ENCODE data around the gene CDH4.

Gene CDH4

DNA sequence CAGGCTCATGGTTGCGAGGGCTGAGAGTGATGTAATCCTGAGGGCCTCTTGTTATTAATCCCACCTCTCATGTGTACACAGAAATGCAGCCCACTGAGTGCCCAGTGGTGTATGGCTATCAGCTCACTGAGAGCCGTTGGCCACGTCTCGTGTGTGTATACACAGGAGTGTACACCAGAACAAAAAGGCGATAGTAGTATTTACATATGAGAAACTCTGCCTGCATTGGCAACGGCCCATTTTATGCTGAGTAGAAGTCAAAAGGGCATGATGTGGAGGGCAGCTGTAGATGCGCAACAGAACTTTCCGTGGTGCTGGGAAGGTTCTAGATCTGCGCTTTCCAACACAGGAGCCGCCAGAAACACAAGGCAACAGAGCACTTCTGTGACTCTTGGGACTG is 28.9 kb upstream of the CDH4 start:
- Histone ChIP-seq H3K9me3 (ENCODE audit: control insufficient read depth in 1 of 2, low read length in 2 of 2) (peaks cover under 1 to 3% of the 10 kb centered on the region in 2 donors), H3K27ac (ENCODE audit: low read depth, low read length) (no peak overlapping the region), H3K4me3 (ENCODE audit: low read depth in 1 of 2, low read length in 2 of 2) (no peak overlapping the region), H3K4me1 (ENCODE audit: control insufficient read depth in 1 of 2, insufficient read depth in 2 of 2, low read length in 2 of 2) (no peaks in the 10 kb centered on the region), H3K9ac (ENCODE audit: low read depth in 1 of 2, low read length in 2 of 2) (no peak overlapping the region), H3K27me3 (ENCODE audit: control insufficient read depth in 1 of 2, insufficient read depth in 2 of 2, low read length in 2 of 2) (no peaks in the 10 kb centered on the region), H3K36me3 (ENCODE audit: control insufficient read depth in 1 of 2, insufficient read depth in 2 of 2, low read length in 2 of 2) (no peaks in the 10 kb centered on the region)

DNA sequence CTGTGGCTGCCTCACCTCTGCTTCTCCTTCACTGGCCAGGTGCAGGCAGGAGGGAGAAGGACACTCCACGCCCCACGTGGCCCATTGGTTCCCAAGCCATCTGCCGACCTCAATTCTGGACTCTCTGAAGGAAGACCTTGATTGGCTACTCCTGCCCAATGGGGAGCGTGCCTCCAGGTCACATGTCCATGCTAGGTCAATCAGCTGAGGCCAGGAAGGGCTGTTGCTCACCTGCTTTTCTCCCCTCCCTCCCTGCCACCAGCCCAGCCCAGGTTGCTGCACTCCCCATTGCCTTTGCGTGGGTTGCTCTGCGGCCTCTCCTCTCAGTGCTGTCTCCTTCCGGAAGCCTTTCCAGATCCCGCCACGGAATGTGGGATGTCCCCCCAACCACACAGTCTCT is 21.9 kb upstream of the CDH4 start:
- Histone ChIP-seq H3K9ac (ENCODE audit: low read depth in 1 of 2, low read length in 2 of 2) (no peak overlapping the region), H3K36me3 (ENCODE audit: control insufficient read depth in 1 of 2, insufficient read depth in 2 of 2, low read length in 2 of 2) (no peaks in the 10 kb centered on the region), H3K4me3 (ENCODE audit: low read depth in 1 of 2, low read length in 2 of 2) (no peak overlapping the region), H3K9me3 (ENCODE audit: control insufficient read depth in 1 of 2, low read length in 2 of 2) (peaks cover 8 to 13% of the 10 kb centered on the region in 2 donors), H3K4me1 (ENCODE audit: control insufficient read depth in 1 of 2, insufficient read depth in 2 of 2, low read length in 2 of 2) (no peaks in the 10 kb centered on the region), H3K27me3 (ENCODE audit: control insufficient read depth in 1 of 2, insufficient read depth in 2 of 2, low read length in 2 of 2) (no peaks in the 10 kb centered on the region), H3K27ac (ENCODE audit: low read depth, low read length) (no peak overlapping the region)

DNA sequence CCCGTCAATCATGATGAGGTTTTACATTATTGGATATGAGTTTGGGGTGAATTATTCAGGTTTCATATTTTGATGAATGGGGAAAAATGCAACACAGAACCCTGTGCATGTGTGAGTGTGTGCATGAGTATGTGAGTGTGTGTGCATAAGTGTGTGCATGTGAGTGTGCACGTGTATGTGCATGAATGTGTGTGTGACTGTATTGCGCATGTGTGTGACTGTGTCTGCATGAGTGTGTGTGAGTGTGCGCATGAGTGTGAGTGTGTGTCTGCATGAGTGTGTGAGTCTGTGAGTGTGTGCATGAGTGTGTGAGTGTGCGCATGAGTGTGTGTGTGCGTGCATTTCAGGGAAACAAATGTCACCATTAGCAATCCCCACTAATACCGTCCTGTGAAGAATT is 18.5 kb upstream of the CDH4 start:
- no peaks in the 10 kb centered on the region for H3K4me1 ChIP-seq (ENCODE audit: control insufficient read depth in 1 of 2, insufficient read depth in 2 of 2, low read length in 2 of 2)
- H3K36me3 ChIP-seq (ENCODE audit: control insufficient read depth in 1 of 2, insufficient read depth in 2 of 2, low read length in 2 of 2), result no peaks in the 10 kb centered on the region
- peaks cover 8 to 13% of the 10 kb centered on the region in 2 donors for H3K9me3 ChIP-seq (ENCODE audit: control insufficient read depth in 1 of 2, low read length in 2 of 2)
- no peaks in the 10 kb centered on the region for H3K27me3 ChIP-seq (ENCODE audit: control insufficient read depth in 1 of 2, insufficient read depth in 2 of 2, low read length in 2 of 2)
- H3K27ac ChIP-seq (ENCODE audit: low read depth, low read length), result no peak overlapping the region
- H3K9ac ChIP-seq (ENCODE audit: low read depth in 1 of 2, low read length in 2 of 2), result no peak overlapping the region
- no peak overlapping the region for H3K4me3 ChIP-seq (ENCODE audit: low read depth in 1 of 2, low read length in 2 of 2)

DNA sequence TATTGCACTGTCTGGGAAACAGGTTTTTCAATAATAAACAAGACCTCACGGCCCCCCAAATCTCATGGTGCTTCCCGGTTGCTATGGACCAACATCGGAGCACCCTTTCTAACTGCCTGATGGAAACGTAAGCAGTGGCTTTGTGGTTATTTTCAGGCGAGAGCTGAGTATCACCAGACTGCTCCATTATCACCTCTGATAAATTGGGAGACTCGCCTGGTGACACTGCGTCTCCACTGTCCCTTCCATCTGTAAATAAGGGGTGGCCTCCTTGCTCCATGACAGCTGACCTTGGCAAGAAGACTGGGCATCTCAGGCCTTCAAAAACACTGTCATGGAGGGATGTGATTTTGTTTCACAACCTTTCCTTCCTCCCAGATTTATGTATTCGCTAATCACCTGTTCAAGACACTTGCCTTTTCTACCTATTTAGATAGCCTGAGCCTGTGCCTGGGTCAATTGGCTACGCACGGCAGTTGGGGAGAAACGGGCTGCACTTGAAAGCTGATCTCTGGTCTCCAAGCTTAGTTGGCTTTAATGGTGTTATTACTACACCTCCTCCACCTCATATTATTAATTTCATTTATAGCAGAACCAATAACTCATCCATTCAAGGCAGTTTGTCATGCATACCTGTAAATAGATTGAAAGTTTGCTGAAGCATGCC is 17.7 kb upstream of the CDH4 start:
- Histone ChIP-seq H3K4me3 (ENCODE audit: low read depth in 1 of 2, low read length in 2 of 2) (no peak overlapping the region), H3K27ac (ENCODE audit: low read depth, low read length) (no peak overlapping the region), H3K27me3 (ENCODE audit: control insufficient read depth in 1 of 2, insufficient read depth in 2 of 2, low read length in 2 of 2) (no peaks in the 10 kb centered on the region), H3K36me3 (ENCODE audit: control insufficient read depth in 1 of 2, insufficient read depth in 2 of 2, low read length in 2 of 2) (no peaks in the 10 kb centered on the region), H3K9me3 (ENCODE audit: control insufficient read depth in 1 of 2, low read length in 2 of 2) (peaks cover 12 to 13% of the 10 kb centered on the region in 2 donors), H3K4me1 (ENCODE audit: control insufficient read depth in 1 of 2, insufficient read depth in 2 of 2, low read length in 2 of 2) (no peaks in the 10 kb centered on the region), H3K9ac (ENCODE audit: low read depth in 1 of 2, low read length in 2 of 2) (no peak overlapping the region)

GRCh38 chr20:61236713-61237112 is 15.3 kb upstream of the CDH4 start:
- no peak overlapping the region for H3K4me3 ChIP-seq (ENCODE audit: low read depth in 1 of 2, low read length in 2 of 2)
- no peaks in the 10 kb centered on the region for H3K36me3 ChIP-seq (ENCODE audit: control insufficient read depth in 1 of 2, insufficient read depth in 2 of 2, low read length in 2 of 2)
- H3K27me3 ChIP-seq (ENCODE audit: control insufficient read depth in 1 of 2, insufficient read depth in 2 of 2, low read length in 2 of 2), result no peaks in the 10 kb centered on the region
- no peak overlapping the region for H3K27ac ChIP-seq (ENCODE audit: low read depth, low read length)
- H3K9me3 ChIP-seq (ENCODE audit: control insufficient read depth in 1 of 2, low read length in 2 of 2), result peaks cover 8 to 18% of the 10 kb centered on the region in 2 donors
- H3K4me1 ChIP-seq (ENCODE audit: control insufficient read depth in 1 of 2, insufficient read depth in 2 of 2, low read length in 2 of 2), result no peaks in the 10 kb centered on the region
- H3K9ac ChIP-seq (ENCODE audit: low read depth in 1 of 2, low read length in 2 of 2), result no peak overlapping the region

DNA sequence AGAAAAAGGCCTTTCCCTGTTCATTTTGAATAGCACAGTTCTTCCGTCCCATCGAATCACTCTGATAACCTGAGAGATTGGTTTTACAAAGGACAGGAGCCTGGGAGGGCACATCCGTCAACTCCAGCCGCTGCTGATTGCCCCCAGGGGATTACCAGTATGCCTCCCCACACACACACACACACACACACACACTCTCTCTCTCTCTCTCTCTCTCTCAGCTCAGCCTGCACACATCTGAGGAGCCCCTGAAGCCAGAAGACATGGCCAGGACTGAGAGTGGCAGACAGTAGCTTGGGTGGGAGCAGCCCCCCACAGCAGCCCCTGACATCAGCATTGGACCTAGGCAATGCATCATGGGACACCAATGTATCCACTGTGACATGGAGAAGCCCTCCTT is 13.2 kb upstream of the CDH4 start:
- H3K4me1 ChIP-seq (ENCODE audit: control insufficient read depth in 1 of 2, insufficient read depth in 2 of 2, low read length in 2 of 2), result no peaks in the 10 kb centered on the region

GRCh38 chr20:61240814-61241213 is 11.2 kb upstream of the CDH4 start:
- peaks cover 0 to 13% of the 10 kb centered on the region in 2 donors for H3K9me3 ChIP-seq (ENCODE audit: control insufficient read depth in 1 of 2, low read length in 2 of 2)
- no peak overlapping the region for H3K9ac ChIP-seq (ENCODE audit: low read depth in 1 of 2, low read length in 2 of 2)
- no peaks in the 10 kb centered on the region for H3K36me3 ChIP-seq (ENCODE audit: control insufficient read depth in 1 of 2, insufficient read depth in 2 of 2, low read length in 2 of 2)
- H3K27me3 ChIP-seq (ENCODE audit: control insufficient read depth in 1 of 2, insufficient read depth in 2 of 2, low read length in 2 of 2), result no peaks in the 10 kb centered on the region
- H3K4me1 ChIP-seq (ENCODE audit: control insufficient read depth in 1 of 2, insufficient read depth in 2 of 2, low read length in 2 of 2), result no peaks in the 10 kb centered on the region
- no peak overlapping the region for H3K27ac ChIP-seq (ENCODE audit: low read depth, low read length)
- no peak overlapping the region for H3K4me3 ChIP-seq (ENCODE audit: low read depth in 1 of 2, low read length in 2 of 2)

More for the DNA sequence above, 13.2 kb upstream of the CDH4 start:
- no peak overlapping the region for H3K4me3 ChIP-seq (ENCODE audit: low read depth in 1 of 2, low read length in 2 of 2)
- H3K36me3 ChIP-seq (ENCODE audit: control insufficient read depth in 1 of 2, insufficient read depth in 2 of 2, low read length in 2 of 2), result no peaks in the 10 kb centered on the region
- H3K9ac ChIP-seq (ENCODE audit: low read depth in 1 of 2, low read length in 2 of 2), result no peak overlapping the region
- H3K9me3 ChIP-seq (ENCODE audit: control insufficient read depth in 1 of 2, low read length in 2 of 2), result peaks cover 0 to 13% of the 10 kb centered on the region in 2 donors
- H3K27ac ChIP-seq (ENCODE audit: low read depth, low read length), result no peak overlapping the region
- no peaks in the 10 kb centered on the region for H3K27me3 ChIP-seq (ENCODE audit: control insufficient read depth in 1 of 2, insufficient read depth in 2 of 2, low read length in 2 of 2)

DNA sequence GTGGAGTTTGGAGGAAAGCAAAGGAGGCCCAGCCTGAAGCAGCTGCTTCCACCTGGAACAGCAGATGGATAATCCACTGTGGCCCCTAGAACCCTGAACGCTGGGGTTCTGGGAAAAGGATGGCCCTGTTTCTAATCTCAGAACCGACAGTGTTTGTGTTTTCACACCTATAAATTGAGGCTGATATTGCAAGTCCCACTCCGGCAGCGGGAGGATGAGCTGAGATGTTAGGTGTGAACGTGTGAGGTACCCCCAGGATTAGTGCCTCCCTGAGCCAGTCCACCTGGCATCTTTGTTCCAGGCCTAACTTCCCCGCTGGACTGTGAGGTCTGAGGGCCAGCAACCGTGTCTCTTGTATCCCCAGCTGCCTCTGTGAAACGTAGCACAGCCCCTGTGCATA is 7.8 kb upstream of the CDH4 start:
- H3K27ac ChIP-seq (ENCODE audit: low read depth, low read length), result no peak overlapping the region
- H3K4me1 ChIP-seq (ENCODE audit: control insufficient read depth in 1 of 2, insufficient read depth in 2 of 2, low read length in 2 of 2), result no peaks in the 10 kb centered on the region
- H3K36me3 ChIP-seq (ENCODE audit: control insufficient read depth in 1 of 2, insufficient read depth in 2 of 2, low read length in 2 of 2), result no peaks in the 10 kb centered on the region
- H3K9me3 ChIP-seq (ENCODE audit: control insufficient read depth in 1 of 2, low read length in 2 of 2), result peaks cover 0 to 10% of the 10 kb centered on the region in 2 donors
- no peak overlapping the region for H3K9ac ChIP-seq (ENCODE audit: low read depth in 1 of 2, low read length in 2 of 2)
- no peak overlapping the region for H3K4me3 ChIP-seq (ENCODE audit: low read depth in 1 of 2, low read length in 2 of 2)
- H3K27me3 ChIP-seq (ENCODE audit: control insufficient read depth in 1 of 2, insufficient read depth in 2 of 2, low read length in 2 of 2), result peaks cover 0 to 11% of the 10 kb centered on the region in 2 donors

DNA sequence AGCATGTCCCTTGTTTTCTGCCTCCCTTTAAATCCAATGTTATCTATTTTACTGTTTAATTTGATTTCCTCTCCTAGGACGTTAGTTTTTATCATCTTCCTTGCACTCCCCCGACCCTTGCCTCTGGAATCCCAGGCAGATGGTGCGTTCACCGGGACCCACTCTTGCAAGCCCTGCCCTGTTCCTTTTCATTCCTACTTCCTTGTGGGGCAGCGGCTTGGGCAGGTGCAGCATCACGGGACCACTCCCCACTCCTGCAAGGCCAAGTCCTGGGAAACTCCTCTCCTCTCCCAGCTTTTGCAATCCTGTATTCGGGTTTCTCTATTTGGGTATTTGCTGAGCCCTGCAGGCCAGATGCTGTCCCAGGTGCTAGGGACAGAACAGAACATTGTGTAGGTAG is 5.8 kb upstream of the CDH4 start:
- Histone ChIP-seq H3K4me3 (ENCODE audit: low read depth in 1 of 2, low read length in 2 of 2) (no peak overlapping the region), H3K27me3 (ENCODE audit: control insufficient read depth in 1 of 2, insufficient read depth in 2 of 2, low read length in 2 of 2) (peaks cover 0 to 27% of the 10 kb centered on the region in 2 donors), H3K9ac (ENCODE audit: low read depth in 1 of 2, low read length in 2 of 2) (no peak overlapping the region), H3K36me3 (ENCODE audit: control insufficient read depth in 1 of 2, insufficient read depth in 2 of 2, low read length in 2 of 2) (no peaks in the 10 kb centered on the region), H3K27ac (ENCODE audit: low read depth, low read length) (no peak overlapping the region), H3K9me3 (ENCODE audit: control insufficient read depth in 1 of 2, low read length in 2 of 2) (no peaks in the 10 kb centered on the region), H3K4me1 (ENCODE audit: control insufficient read depth in 1 of 2, insufficient read depth in 2 of 2, low read length in 2 of 2) (no peaks in the 10 kb centered on the region)

DNA sequence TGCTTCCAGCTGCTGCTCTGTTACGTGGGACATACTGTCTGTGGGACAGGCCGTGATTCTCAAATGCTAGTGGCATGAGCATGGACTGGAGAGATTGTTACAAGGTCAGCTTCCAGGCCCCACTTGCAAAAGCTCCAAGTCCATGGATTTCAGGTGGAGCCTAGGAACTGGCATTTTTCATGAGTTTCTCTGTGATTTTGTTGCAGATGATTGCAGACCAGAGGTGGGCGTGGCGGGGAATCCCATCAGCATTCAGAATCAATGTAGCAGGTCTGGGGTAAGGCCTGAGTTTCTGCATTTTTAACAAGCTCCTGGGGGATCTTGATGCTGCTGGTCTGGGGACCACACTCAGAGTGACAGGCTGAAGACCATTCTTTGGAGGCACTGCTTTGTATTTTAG is 2.4 kb upstream of the CDH4 start:
- no peaks in the 10 kb centered on the region for H3K36me3 ChIP-seq (ENCODE audit: control insufficient read depth in 1 of 2, insufficient read depth in 2 of 2, low read length in 2 of 2)
- H3K4me1 ChIP-seq (ENCODE audit: control insufficient read depth in 1 of 2, insufficient read depth in 2 of 2, low read length in 2 of 2), result no peaks in the 10 kb centered on the region
- H3K27ac ChIP-seq (ENCODE audit: low read depth, low read length), result no peak overlapping the region
- H3K4me3 ChIP-seq (ENCODE audit: low read depth in 1 of 2, low read length in 2 of 2), result no peak overlapping the region
- no peaks in the 10 kb centered on the region for H3K9me3 ChIP-seq (ENCODE audit: control insufficient read depth in 1 of 2, low read length in 2 of 2)
- H3K9ac ChIP-seq (ENCODE audit: low read depth in 1 of 2, low read length in 2 of 2), result no peak overlapping the region
- H3K27me3 ChIP-seq (ENCODE audit: control insufficient read depth in 1 of 2, insufficient read depth in 2 of 2, low read length in 2 of 2), result peaks cover 11 to 42% of the 10 kb centered on the region in 2 donors
